Astrocyte of the cerebellum (primary cell): Measurements from ENCODE around the gene OGFR.

Source experiments
- DNase-seq: peaks from one replicate; pipeline ENCODE4 v3.0.0-alpha.2; 2011; ENCODE audit warnings: low read depth
- H3K4me3 ChIP-seq: 2 replicates; pipeline ENCODE4 v1.5.1; 2011; ENCODE audit warnings: mild to moderate bottlenecking, low read depth, low read length, moderate library complexity
- in situ Hi-C: cut with HindIII; loops from 2 replicates; pipeline ENCODE4 v1.10.0; 2017; ENCODE audit warnings: low sequenced_read_pairs
- TF ChIP-seq, protein P1 (sequence below): IDR thresholded peaks from 2 replicates; pipeline ENCODE4 v1.5.1; 2012; ENCODE audit warnings: low read length, low read depth, moderate library complexity, mild to moderate bottlenecking; ENCODE audit errors: missing control alignments

OGFR gene

DNA sequence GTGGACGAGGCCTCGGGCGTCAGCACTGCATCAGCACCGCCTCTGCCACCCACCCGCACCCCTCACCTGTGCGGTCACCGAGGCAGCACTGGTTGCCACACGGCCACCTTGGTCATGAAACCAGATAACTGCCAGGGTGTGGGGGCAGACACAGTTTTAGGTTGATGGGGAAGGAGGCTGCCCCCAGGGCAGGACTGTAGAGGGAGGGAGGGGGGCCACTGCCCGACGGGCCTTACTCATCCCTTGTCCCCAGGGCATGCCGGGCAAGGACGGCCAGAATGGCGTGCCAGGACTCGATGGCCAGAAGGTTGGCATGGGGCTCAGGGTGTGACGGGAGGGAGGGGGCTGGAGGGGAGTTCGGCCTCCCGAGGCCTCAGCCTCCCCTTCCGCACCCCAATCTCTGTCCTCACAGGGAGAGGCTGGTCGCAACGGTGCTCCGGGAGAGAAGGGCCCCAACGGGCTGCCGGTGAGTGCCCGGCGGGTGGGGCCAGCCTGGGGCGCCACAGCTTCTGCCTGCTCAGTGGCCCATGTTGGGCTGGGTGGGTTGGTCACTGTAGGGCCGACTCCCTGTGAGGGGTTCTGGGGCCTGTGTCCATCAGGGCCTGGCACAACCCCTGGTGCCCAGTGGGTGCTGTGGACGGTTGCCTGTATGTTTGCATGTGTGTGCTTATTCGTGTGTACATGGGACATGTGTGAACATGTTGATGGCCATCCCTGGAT lies 24.0 kb downstream of the OGFR start:
- in situ Hi-C loops, result no loop called here
- TF ChIP-seq, protein P1, sequence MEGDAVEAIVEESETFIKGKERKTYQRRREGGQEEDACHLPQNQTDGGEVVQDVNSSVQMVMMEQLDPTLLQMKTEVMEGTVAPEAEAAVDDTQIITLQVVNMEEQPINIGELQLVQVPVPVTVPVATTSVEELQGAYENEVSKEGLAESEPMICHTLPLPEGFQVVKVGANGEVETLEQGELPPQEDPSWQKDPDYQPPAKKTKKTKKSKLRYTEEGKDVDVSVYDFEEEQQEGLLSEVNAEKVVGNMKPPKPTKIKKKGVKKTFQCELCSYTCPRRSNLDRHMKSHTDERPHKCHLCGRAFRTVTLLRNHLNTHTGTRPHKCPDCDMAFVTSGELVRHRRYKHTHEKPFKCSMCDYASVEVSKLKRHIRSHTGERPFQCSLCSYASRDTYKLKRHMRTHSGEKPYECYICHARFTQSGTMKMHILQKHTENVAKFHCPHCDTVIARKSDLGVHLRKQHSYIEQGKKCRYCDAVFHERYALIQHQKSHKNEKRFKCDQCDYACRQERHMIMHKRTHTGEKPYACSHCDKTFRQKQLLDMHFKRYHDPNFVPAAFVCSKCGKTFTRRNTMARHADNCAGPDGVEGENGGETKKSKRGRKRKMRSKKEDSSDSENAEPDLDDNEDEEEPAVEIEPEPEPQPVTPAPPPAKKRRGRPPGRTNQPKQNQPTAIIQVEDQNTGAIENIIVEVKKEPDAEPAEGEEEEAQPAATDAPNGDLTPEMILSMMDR, result no peak
- no peak overlapping the region for H3K4me3 ChIP-seq
- DNase-seq, result no peak

DNA sequence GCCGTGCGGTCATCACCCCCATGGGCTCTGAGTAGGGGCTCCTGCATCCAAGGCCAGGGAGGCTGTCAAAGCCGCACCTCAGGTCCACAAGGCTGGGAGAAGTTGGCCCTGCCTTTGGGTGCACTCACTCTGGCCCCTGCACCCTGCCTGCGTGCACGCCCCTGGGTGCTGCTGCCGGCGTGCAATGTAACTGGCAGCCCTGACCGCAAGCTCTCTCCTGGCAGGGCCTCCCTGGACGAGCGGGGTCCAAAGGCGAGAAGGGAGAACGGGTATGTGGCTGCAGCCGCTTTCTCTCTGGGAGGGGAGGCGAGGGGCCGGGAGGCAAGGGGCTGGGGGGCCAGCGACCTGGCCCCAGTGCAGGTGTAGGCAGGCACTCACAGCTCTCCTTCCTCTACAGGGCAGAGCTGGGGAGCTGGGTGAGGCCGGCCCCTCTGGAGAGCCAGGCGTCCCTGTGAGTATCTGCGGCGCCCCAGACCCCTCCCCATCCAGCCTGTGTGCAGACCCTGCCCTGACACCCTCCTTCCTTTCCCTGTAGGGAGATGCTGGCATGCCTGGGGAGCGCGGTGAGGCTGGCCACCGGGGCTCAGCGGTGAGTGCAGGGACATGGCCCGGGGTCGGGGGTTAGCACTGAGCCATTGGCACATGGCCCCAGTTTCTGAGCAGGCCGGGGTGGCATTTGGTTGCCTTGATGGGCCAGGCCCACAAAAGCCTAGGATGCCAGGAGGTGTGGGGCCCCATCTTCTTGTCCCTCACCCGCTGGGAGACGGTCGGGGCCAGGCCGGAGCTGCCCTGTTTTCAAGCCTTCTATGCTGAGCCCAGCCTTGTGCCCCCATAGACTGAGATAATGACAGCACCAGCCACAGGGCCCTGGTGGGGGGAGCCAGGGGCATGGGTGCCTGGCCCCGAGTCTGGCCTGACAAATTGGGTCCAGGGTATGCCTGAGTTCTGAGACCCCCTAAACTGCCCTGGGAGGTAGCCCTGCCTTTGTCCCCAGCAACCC lies 24.9 kb downstream of the OGFR start:
- no peak for DNase-seq
- H3K4me3 ChIP-seq, result no peak overlapping the region
- in situ Hi-C loops, result no loop called here
- TF ChIP-seq, protein P1, result no peak

DNA sequence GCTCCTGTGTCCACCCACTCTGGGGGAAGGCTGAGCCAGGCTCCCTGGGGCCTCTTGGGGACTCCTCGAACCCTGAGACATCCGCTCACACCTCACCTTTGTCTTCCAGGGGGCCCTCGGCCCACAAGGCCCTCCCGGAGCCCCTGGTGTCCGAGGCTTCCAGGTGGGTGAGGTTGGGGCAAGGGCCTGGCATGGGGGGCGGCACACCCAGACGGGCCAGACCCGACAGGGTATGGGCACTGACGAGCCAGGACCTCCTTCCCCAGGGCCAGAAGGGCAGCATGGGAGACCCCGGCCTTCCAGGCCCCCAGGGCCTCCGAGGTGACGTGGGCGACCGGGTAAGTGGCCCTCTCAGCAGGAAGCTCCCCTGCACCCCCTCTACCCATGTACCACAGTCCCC lies 25.6 kb downstream of the OGFR start:
- no peak for DNase-seq
- in situ Hi-C loops, result no loop called here
- TF ChIP-seq, protein P1, result no peak
- no peak overlapping the region for H3K4me3 ChIP-seq

DNA sequence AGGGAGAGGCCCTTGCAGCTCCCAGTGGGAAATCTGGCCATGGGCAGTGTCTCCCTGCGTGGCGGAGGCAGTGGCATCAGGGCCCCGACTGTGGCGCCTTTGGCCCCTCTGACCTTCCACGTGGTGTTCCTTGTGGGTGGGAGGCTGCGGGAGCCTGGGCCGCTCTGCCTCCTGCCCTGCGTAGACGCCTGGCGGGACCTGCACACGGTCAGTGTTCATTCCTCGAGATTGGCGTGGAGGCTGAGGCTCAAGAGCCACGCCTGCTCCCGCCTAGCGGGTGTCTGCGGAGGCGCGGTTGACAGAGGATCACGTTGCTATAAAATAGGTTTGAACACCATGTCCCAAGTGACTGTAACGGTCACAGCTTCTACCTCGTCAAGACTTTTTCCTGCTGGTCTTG lies 26.2 kb downstream of the OGFR start:
- H3K4me3 ChIP-seq, result no peak overlapping the region
- no peak for DNase-seq
- TF ChIP-seq, protein P1, result no peak
- in situ Hi-C loops, result no loop called here

DNA sequence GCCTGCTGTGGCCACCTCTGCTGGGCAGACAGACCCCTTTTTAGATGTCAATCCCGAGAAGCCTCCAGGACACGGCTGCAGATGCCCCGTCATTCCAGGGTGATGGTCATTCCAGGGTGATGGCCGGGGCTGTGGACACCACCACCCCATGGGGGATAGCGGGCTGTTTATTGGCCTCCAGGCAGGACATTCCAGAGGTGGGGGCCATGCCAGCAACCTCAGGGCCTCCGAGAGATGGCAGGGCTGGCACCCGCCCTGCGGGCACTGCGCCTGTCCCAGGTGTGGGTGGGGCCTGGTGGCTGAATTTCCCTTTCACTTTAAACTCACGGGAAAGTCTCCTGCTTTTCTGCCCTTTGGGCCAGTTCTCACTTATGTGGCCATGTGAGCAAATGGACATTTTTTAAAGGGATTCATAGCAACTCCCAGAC lies 26.7 kb downstream of the OGFR start:
- H3K4me3 ChIP-seq, result no peak overlapping the region
- DNase-seq, result no peak
- TF ChIP-seq, protein P1, result no peak
- in situ Hi-C loops, result no loop called here

DNA sequence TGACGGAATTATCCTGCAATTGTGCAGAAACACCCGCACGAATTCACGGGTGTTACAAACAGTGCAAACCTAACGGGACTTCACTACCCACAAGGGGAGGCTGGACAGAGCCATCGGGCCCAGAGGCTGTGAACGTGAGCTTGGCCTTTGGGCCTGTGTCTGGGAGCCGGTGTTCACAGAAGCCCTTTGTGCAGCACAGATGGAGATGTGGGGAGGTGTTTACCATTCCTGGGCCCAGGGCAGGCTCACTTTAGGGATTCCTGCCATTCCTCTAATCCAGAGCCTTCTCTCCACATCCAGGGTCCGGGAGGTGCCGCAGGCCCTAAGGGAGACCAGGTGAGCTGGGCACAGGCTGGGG lies 27.2 kb downstream of the OGFR start:
- DNase-seq, result no peak
- in situ Hi-C loops, result no loop called here
- TF ChIP-seq, protein P1, result no peak
- no peak overlapping the region for H3K4me3 ChIP-seq
